Tibial nerve (tissue), 3 donors: ENCODE data around the gene TRAPPC2.

Experiments used
- CTCF ChIP-seq, 5 experiments: fragments of 200-600 bp in 3 of 5; fragments of 450-650 bp in 2 of 5; sonication (generic) in 3 of 5; IDR thresholded peaks; one replicate each; pipeline ENCODE4 v1.5.1; 2016 to 2019; ENCODE audit warnings: antibody characterized with exemption in 5 of 5, mild to moderate bottlenecking in 3 of 5, moderate library complexity in 2 of 5
- POLR2A ChIP-seq, 2 donors: fragments of 450-650 bp; IDR thresholded peaks; one replicate each; pipeline ENCODE4 v1.6.1; 2017; ENCODE audit warnings: antibody characterized with exemption in 2 of 2, mild to moderate bottlenecking in 2 of 2, moderate library complexity in 2 of 2

GRCh38 chrX:13716905-13717304 is 17.5 kb downstream of the TRAPPC2 start:
- TF ChIP-seq CTCF (IDR thresholded peaks at IDR 0.05) (no peak), POLR2A (IDR thresholded peaks at IDR 0.05) (no peak)
